Measurements from ENCODE around the gene PAAF1.

DNA sequence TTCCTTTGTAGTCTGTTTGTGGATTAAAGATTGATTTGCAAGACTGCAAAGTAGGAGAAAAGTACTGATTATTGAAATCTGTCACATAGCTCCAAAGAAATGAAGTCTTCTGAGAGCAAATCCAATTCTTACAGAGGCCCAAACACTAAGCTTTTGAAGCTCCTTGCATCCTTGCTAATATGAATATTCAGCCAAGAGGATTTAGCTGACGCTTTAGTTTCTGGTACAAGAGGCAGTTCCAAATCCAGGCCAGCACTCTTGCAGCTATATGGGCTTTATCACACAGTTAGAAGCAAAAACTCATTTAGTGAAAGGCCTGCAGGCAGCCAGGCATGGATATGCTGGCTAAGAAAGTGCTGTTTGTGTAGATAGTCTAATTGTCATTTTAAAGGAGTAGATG is 12.7 kb downstream of the PAAF1 start:
- no peak for TF ChIP-seq POLR2A (IDR thresholded peaks at IDR 0.05)
- TF ChIP-seq, protein P1, sequence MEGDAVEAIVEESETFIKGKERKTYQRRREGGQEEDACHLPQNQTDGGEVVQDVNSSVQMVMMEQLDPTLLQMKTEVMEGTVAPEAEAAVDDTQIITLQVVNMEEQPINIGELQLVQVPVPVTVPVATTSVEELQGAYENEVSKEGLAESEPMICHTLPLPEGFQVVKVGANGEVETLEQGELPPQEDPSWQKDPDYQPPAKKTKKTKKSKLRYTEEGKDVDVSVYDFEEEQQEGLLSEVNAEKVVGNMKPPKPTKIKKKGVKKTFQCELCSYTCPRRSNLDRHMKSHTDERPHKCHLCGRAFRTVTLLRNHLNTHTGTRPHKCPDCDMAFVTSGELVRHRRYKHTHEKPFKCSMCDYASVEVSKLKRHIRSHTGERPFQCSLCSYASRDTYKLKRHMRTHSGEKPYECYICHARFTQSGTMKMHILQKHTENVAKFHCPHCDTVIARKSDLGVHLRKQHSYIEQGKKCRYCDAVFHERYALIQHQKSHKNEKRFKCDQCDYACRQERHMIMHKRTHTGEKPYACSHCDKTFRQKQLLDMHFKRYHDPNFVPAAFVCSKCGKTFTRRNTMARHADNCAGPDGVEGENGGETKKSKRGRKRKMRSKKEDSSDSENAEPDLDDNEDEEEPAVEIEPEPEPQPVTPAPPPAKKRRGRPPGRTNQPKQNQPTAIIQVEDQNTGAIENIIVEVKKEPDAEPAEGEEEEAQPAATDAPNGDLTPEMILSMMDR (IDR thresholded peaks at IDR 0.05), result no peak
